Measurements from ENCODE around the gene HHAT.

DNA sequence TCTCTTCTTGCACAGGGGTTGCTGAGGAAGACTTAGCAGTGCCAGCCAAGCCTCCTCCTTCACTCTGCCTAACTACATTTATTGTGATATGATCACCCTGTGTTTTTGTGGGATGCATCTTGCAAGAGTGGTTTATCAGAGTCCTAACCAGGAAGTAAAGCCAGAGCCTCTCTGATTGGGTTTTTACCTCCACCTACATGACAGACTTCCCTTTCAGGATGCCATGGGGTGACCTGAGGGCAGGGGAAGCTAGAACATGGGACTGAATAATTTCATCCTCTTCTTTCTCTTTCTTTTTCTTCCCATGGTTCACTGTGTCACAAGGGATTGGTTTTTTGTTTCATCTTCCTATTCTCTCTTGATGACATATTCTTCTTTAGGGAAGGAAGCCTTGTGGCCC, 146.6 kb downstream of the HHAT start:
- TF ChIP-seq POLR2A (IDR thresholded peaks at IDR 0.05; ENCODE audit: low read length): no peak
- no peak for TF ChIP-seq GATA1 (IDR thresholded peaks at IDR 0.05; ENCODE audit: low read depth, low read length)
